Common myeloid progenitor, CD34-positive (primary cell): ENCODE measurements around the gene AGFG2.

Experiments
- CTCF ChIA-PET: fragments of 350-600 bp; sonication (Branson Sonifier 250); formaldehyde crosslinking; loops from one replicate; lab custom pipeline; 2021; ENCODE audit warnings: antibody characterized with exemption; lab: Charles Lee
- POLR2A ChIA-PET: fragments of 350-600 bp; sonication (Branson Sonifier 250); formaldehyde crosslinking; loops from one replicate; lab custom pipeline; 2021; ENCODE audit warnings: antibody characterized with exemption; lab: Charles Lee
- DNase-seq, 3 donors: peaks; one replicate each; pipeline versions ENCODE4 v3.0.0 to v3.0.0-alpha.2; 2013
- H3K27ac ChIP-seq, 2 experiments: 1 replicate in 1 of 2; 2 replicates in 1 of 2; pipeline ENCODE4 v1.7.0; 2013; ENCODE audit warnings: inconsistent platforms in 2 of 2, low read length in 2 of 2, mild to moderate bottlenecking in 2 of 2, low read depth in 1 of 2, moderate library complexity in 1 of 2; ENCODE audit not compliant: severe bottlenecking in 2 of 2, insufficient read depth in 1 of 2, poor library complexity in 1 of 2
- H3K27me3 ChIP-seq, 5 experiments: replicated peaks in 2 of 5; 1 replicate in 3 of 5; 2 replicates in 2 of 5; pipeline versions ENCODE4 v1.6.1 to v1.7.0; 2013; ENCODE audit warnings: low read length in 4 of 5, mild to moderate bottlenecking in 2 of 5, moderate library complexity in 2 of 5, inconsistent platforms in 1 of 5; ENCODE audit not compliant: insufficient read depth in 5 of 5, control insufficient read depth in 4 of 5
- H3K36me3 ChIP-seq, 4 experiments: 1 replicate in 2 of 4; 2 replicates in 2 of 4; pipeline versions ENCODE4 v1.6.1 to v1.7.0; 2013; ENCODE audit warnings: low read length in 3 of 4, control low read depth in 1 of 4, mild to moderate bottlenecking in 1 of 4; ENCODE audit not compliant: control insufficient read depth in 4 of 4, insufficient read depth in 4 of 4
- H3K4me1 ChIP-seq, 4 experiments: 1 replicate in 3 of 4; 2 replicates in 1 of 4; pipeline versions ENCODE4 v1.6.1 to v1.7.1; 2013; ENCODE audit warnings: low read length in 3 of 4, mild to moderate bottlenecking in 3 of 4, control low read depth in 1 of 4, inconsistent platforms in 1 of 4, moderate library complexity in 1 of 4; ENCODE audit not compliant: control insufficient read depth in 4 of 4, insufficient read depth in 4 of 4; ENCODE audit errors: control extremely low read depth in 1 of 4
- H3K4me3 ChIP-seq, 7 experiments: 1 replicate in 4 of 7; 2 replicates in 3 of 7; pipeline versions ENCODE4 v1.5.1 to v1.7.0; 2013; ENCODE audit warnings: mild to moderate bottlenecking in 7 of 7, low read length in 6 of 7, moderate library complexity in 6 of 7, inconsistent platforms in 2 of 7, low read depth in 2 of 7, control low read depth in 1 of 7; ENCODE audit not compliant: insufficient read depth in 4 of 7, control insufficient read depth in 1 of 7; ENCODE audit errors: extremely low read depth in 1 of 7
- H3K9me3 ChIP-seq, 5 experiments: 1 replicate in 4 of 5; 2 replicates in 1 of 5; pipeline versions ENCODE4 v1.6.1 to v1.7.1; 2013; ENCODE audit warnings: low read length in 4 of 5, mild to moderate bottlenecking in 2 of 5, inconsistent platforms in 1 of 5, low read depth in 1 of 5, moderate library complexity in 1 of 5; ENCODE audit not compliant: control insufficient read depth in 4 of 5, insufficient read depth in 2 of 5; ENCODE audit errors: control extremely low read depth in 1 of 5
- WGBS: methylation state at CpG from one replicate; pipeline ENCODE4 v1.1.5; 2013; ENCODE audit not compliant: insufficient coverage; 5-methylcytosine and 5-hydroxymethylcytosine counted together

The AGFG2 gene

DNA sequence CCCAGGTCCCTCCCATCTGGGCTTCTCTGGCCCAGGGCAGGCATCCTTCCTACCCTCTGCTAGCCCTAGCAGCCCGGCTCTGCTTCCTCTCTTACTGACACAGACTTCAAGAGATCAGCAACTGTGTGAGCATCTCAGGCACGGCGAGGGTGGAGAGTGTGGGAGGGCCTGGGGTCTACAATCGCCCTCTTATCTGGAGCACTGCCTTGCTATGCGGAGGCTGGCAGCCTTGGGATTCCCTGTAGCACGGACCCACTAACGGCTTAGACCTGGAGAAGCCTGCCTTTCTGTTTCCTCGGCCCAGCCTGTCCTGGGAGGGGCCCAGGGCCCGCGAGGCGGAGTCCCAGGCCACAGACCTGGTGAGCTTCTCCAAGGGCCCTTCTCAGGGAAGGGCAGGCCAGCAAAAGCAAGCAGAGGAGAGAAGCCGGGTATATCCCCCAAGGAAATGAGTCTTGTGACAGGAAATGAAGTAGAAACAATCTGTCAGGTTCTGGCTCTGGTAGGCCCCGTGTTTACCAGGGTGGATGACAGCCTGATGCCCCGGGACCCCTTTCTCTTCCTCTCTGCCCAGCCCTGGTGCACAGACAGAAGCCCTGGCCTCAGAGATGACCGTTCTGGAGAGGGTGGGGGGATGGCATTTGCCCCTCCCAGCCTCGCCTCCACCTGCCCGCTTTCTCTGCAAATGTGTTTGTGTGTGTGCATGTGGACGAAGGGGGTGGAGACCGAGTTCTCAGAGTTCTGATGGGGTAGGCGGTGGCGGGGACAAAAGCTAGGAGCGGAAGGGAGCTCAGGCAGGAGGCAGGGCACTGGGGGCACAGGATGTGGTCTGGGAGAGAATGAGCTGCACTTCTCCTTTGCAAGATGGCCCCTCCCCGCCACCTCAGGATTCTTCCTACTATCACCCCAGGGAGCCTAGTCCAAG, 44.4 kb downstream of the AGFG2 start:
- ChIA-PET CTCF (interaction anchor here (1.0 to 12.6 kb wide), 5 partner anchors 20 to 129 kb away, joined by 4 to 242 read pairs (median 4); partner anchors contain the start of gene MOSPD3), POLR2A (interaction anchor here (0.9 to 3.8 kb wide), 3 partner anchors 13 to 154 kb away, joined by 3 to 34 read pairs (median 7); partner anchors contain the start of genes MEPCE, POP7 and ZCWPW1)
- Histone ChIP-seq H3K27me3 (no peaks in the 10 kb centered on the region), H3K4me3 (peak overlapping the region; percentile 22 to 96 (median 95)), H3K27ac (peak overlapping the region; percentile 78 to 94), H3K36me3 (peaks cover 7 to 42% (median 35%) of the 10 kb centered on the region in 4 experiments), H3K9me3 (no peaks in the 10 kb centered on the region), H3K4me1 (peaks cover 6 to 52% (median 47%) of the 10 kb centered on the region in 4 experiments)
- DNase-seq, result peak; percentile 67 to 87 (median 84)
- WGBS, result 0% methylated on average over 17 of the region's 23 CpGs

- H3K27me3 ChIP-seq, result no peaks in the 10 kb centered on the region
- DNase-seq, result peak in 2 of 3 donors; percentile 40 to 85
- H3K4me1 ChIP-seq, result peaks cover 6 to 52% (median 47%) of the 10 kb centered on the region in 4 experiments
- peak overlapping the region; percentile 94 to 96 (median 95) for H3K4me3 ChIP-seq
- peak overlapping the region; percentile 78 to 94 for H3K27ac ChIP-seq
- ChIA-PET POLR2A (interaction anchor here (0.6 to 3.8 kb wide), 6 partner anchors 14 to 155 kb away, joined by 3 to 34 read pairs (median 5); partner anchors contain the start of genes MEPCE, POP7 and ZCWPW1), CTCF (interaction anchor here (0.7 to 12.6 kb wide), 13 partner anchors 10 to 130 kb away, joined by 3 to 242 read pairs (median 4); partner anchors contain the start of genes MOSPD3 and PCOLCE)
- H3K36me3 ChIP-seq, result peaks cover 7 to 35% (median 28%) of the 10 kb centered on the region in 4 experiments
- 0% methylated on average over 6 of the region's 15 CpGs for WGBS
- no peaks in the 10 kb centered on the region for H3K9me3 ChIP-seq
Measured at GRCh38 chr7:100584054-100584682, 45.2 kb downstream of the AGFG2 start.

DNA sequence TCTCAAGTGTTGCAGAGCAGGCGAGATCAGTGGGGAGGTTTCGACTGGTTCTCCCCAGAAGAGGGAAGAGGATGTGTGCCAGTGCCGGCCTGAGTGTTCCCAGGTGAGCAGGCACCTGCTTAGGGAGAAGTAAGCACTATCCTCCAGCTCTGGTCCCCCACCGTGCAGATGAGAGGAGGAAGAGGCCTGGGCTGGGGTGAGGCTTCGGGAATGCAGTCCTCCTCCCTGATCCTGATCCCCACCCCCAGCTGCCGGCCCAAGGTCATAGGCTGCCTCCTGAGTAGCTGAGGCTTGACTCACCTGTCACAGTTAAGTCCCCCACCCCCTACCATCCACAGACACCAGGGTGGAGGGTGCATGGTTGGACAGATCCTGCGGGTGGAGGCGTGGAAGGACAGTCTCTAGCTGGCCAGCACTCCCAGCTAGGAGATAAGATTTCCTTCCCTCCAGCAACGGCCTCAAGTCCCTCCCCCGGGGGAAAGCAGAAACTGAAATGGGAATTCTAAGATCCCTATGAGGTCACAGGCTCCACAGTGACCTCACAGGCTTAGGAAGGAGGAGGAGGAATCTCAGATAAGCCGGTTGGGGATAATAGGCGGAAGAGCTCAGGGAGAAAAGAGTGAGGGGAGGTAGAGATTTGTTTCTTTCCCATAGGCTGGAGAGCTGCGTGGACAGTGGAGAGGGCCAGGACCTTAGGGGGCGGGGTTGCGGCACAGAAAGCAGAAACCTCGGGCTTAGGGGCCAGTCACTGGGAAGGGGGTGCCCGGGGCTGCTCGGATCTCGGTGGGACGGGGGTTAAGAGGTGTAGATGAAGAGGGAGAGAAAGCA, 45.9 kb downstream of the AGFG2 start:
- 2% methylated on average over 13 of the region's 20 CpGs for WGBS
- DNase-seq, result no peak
- Histone ChIP-seq H3K4me3 (peak overlapping the region; percentile 94 to 96 (median 95)), H3K4me1 (peaks cover 6 to 59% (median 49%) of the 10 kb centered on the region in 4 experiments), H3K27ac (peak overlapping the region; percentile 78 to 94), H3K27me3 (no peaks in the 10 kb centered on the region), H3K9me3 (no peaks in the 10 kb centered on the region), H3K36me3 (peaks cover 7 to 30% (median 23%) of the 10 kb centered on the region in 4 experiments)
- CTCF ChIA-PET, result interaction anchor here (0.7 to 12.6 kb wide), 14 partner anchors 10 to 130 kb away, joined by 3 to 242 read pairs (median 4); partner anchors contain the start of genes MOSPD3 and PCOLCE
- POLR2A ChIA-PET, result interaction anchor here (0.6 to 3.8 kb wide), 6 partner anchors 14 to 156 kb away, joined by 3 to 34 read pairs (median 6); partner anchors contain the start of genes MEPCE and ZCWPW1

GRCh38 chr7:100585511-100586265, 46.7 kb downstream of the AGFG2 start, which contains the start of gene LRCH4:
Gene LRCH4 (minus strand): TSS chr7:100586129. CDS start chr7:100586100, 29 bp downstream.
- Histone ChIP-seq H3K27me3 (peaks cover 0 to 4% (median 0%) of the 10 kb centered on the region in 5 experiments), H3K9me3 (no peaks in the 10 kb centered on the region), H3K36me3 (peaks cover 6 to 22% (median 16%) of the 10 kb centered on the region in 4 experiments), H3K27ac (peak within 1 kb of the TSS; percentile 78 to 94), H3K4me1 (peaks cover 6 to 65% (median 52%) of the 10 kb centered on the region in 4 experiments), H3K4me3 (peak within 1 kb of the TSS; percentile 94 to 96 (median 95))
- CTCF ChIA-PET, result interaction anchor here (1.0 to 12.6 kb wide), 19 partner anchors 9 to 130 kb away, joined by 3 to 242 read pairs (median 4); partner anchors contain the start of gene PCOLCE
- under 1% methylated on average over 58 of the region's 61 CpGs for WGBS
- DNase-seq, result no peak
- POLR2A ChIA-PET, result interaction anchor here (0.8 to 3.8 kb wide), 8 partner anchors 8 to 157 kb away, joined by 3 to 34 read pairs (median 4); partner anchors contain the start of genes MEPCE, POP7 and ZCWPW1

GRCh38 chr7:100586266-100587025, 47.4 kb downstream of the AGFG2 start, which contains the start of gene FBXO24:
Gene FBXO24 (plus strand): TSS chr7:100586328. CDS start chr7:100586626, 298 bp downstream.
- DNase-seq, result peak; percentile 100
- H3K27me3 ChIP-seq, result peaks cover 0 to 4% (median 0%) of the 10 kb centered on the region in 5 experiments
- H3K4me3 ChIP-seq, result peak within 1 kb of the TSS; percentile 94 to 96 (median 95)
- POLR2A ChIA-PET, result interaction anchor here (0.8 to 3.8 kb wide), 7 partner anchors 9 to 157 kb away, joined by 3 to 34 read pairs (median 4); partner anchors contain the start of genes MEPCE, POP7 and ZCWPW1
- 0% methylated on average over 48 of the region's 53 CpGs for WGBS
- H3K27ac ChIP-seq, result peak within 1 kb of the TSS; percentile 78 to 94
- H3K4me1 ChIP-seq, result peaks cover 6 to 60% (median 51%) of the 10 kb centered on the region in 4 experiments
- H3K9me3 ChIP-seq, result no peaks in the 10 kb centered on the region
- CTCF ChIA-PET, result interaction anchor here (1.0 to 12.6 kb wide), 18 partner anchors 10 to 131 kb away, joined by 3 to 242 read pairs (median 4); partner anchors contain the start of genes MOSPD3 and PCOLCE
- H3K36me3 ChIP-seq, result peaks cover 2 to 15% (median 8%) of the 10 kb centered on the region in 4 experiments
